Activated T-cell treated with anti-CD3 and anti-CD28 coated beads, Interleukin-2, amount 50 U/mL, for 72 hours (primary cell): ENCODE results near the gene PPM1L. TPM values are rescaled to one million over a fixed set of nuclear protein-coding genes. Genes with fewer than 3 reads are reported as not detected.
A peak's percentile ranks its signal among the peaks of the same experiment; 100 is the strongest.

Experiments used
- ATAC-seq, 2 donors: fragments of 150-1000 bp; cut with Tn5 transposase; replicated peaks in 1 of 2; 2 replicates each; pipeline ENCODE4 v1.10.0; 2021; ENCODE audit warnings: moderate library complexity in 2 of 2, mild to moderate bottlenecking in 1 of 2
- DNase-seq, 2 donors: peaks; one replicate each; pipeline ENCODE4 v3.0.0; 2021 to 2022; ENCODE audit warnings: mixed read lengths in 1 of 2
- H3K27ac Mint-ChIP-seq: one replicate; pipeline ENCODE4 v1.8.0; 2022; ENCODE audit warnings: mild to moderate bottlenecking, moderate library complexity, mixed read lengths
- H3K27me3 Mint-ChIP-seq: one replicate; pipeline ENCODE4 v1.8.0; 2022; ENCODE audit warnings: low read depth, mixed read lengths
- H3K36me3 Mint-ChIP-seq, 2 donors: one replicate each; pipeline ENCODE4 v1.8.0; 2022; ENCODE audit warnings: mixed read lengths in 2 of 2, mild to moderate bottlenecking in 1 of 2; ENCODE audit not compliant: insufficient read depth in 2 of 2
- H3K4me1 Mint-ChIP-seq: one replicate; pipeline ENCODE4 v1.8.0; 2022; ENCODE audit warnings: low read depth, mixed read lengths
- H3K4me3 Mint-ChIP-seq, 2 donors: one replicate each; pipeline ENCODE4 v1.8.0; 2022; ENCODE audit warnings: mild to moderate bottlenecking in 2 of 2, mixed read lengths in 2 of 2, moderate library complexity in 2 of 2
- H3K9me3 Mint-ChIP-seq, 2 donors: one replicate each; pipeline ENCODE4 v1.8.0; 2022; ENCODE audit warnings: mixed read lengths in 2 of 2
- total RNA-seq, 2 donors: library from RNA; stranded (reverse); gene quantifications; one replicate each; pipeline ENCODE4 v1.2.3, GENCODE V29; 2022

Gene PPM1L
- total RNA-seq, 2 donors from 2014 or later: 6.4 to 7.8 TPM

- H3K4me3 Mint-ChIP-seq: no peak overlapping the region
- no peak for DNase-seq
- no peaks in the 10 kb centered on the region for H3K9me3 Mint-ChIP-seq
- no peak for ATAC-seq
- H3K4me1 Mint-ChIP-seq: peaks cover 6% of the 10 kb centered on the region
- H3K27me3 Mint-ChIP-seq: no peaks in the 10 kb centered on the region
- no peak overlapping the region for H3K27ac Mint-ChIP-seq
- H3K36me3 Mint-ChIP-seq: no peaks in the 10 kb centered on the region
Measured at GRCh38 chr3:160943996-160944395, 188.0 kb downstream of the PPM1L start.

GRCh38 chr3:160945336-160945735 lies 189.3 kb downstream of the PPM1L start:
- peaks cover 18% of the 10 kb centered on the region for H3K4me1 Mint-ChIP-seq
- no peak overlapping the region for H3K4me3 Mint-ChIP-seq
- H3K9me3 Mint-ChIP-seq: no peaks in the 10 kb centered on the region
- ATAC-seq (no peak), DNase-seq (no peak)
- H3K27ac Mint-ChIP-seq: no peak overlapping the region
- no peaks in the 10 kb centered on the region for H3K36me3 Mint-ChIP-seq
- peaks cover 8% of the 10 kb centered on the region for H3K27me3 Mint-ChIP-seq

GRCh38 chr3:160948273-160948672 lies 192.2 kb downstream of the PPM1L start:
- H3K4me3 Mint-ChIP-seq: no peak overlapping the region
- DNase-seq (no peak), ATAC-seq (no peak)
- H3K4me1 Mint-ChIP-seq: peaks cover 12% of the 10 kb centered on the region
- H3K9me3 Mint-ChIP-seq: no peaks in the 10 kb centered on the region
- H3K27me3 Mint-ChIP-seq: peaks cover 26% of the 10 kb centered on the region
- H3K36me3 Mint-ChIP-seq: no peaks in the 10 kb centered on the region
- H3K27ac Mint-ChIP-seq: no peak overlapping the region

GRCh38 chr3:160949460-160949859 lies 193.4 kb downstream of the PPM1L start:
- Mint-ChIP-seq H3K27ac (no peak overlapping the region), H3K4me1 (peaks cover 12% of the 10 kb centered on the region), H3K9me3 (no peaks in the 10 kb centered on the region), H3K4me3 (no peak overlapping the region), H3K36me3 (no peaks in the 10 kb centered on the region), H3K27me3 (peaks cover 26% of the 10 kb centered on the region)
- DNase-seq (no peak), ATAC-seq (peak; percentile 32 to 73)

- Mint-ChIP-seq H3K27ac (no peak overlapping the region), H3K4me3 (no peak overlapping the region), H3K9me3 (no peaks in the 10 kb centered on the region), H3K27me3 (peaks cover 26% of the 10 kb centered on the region), H3K4me1 (peaks cover 12% of the 10 kb centered on the region), H3K36me3 (no peaks in the 10 kb centered on the region)
- DNase-seq: no peak
- no peak for ATAC-seq
Measured at GRCh38 chr3:160950542-160950941, 194.5 kb downstream of the PPM1L start.

GRCh38 chr3:160950954-160951353 lies 194.9 kb downstream of the PPM1L start:
- H3K4me3 Mint-ChIP-seq: no peak overlapping the region
- DNase-seq: no peak
- H3K27ac Mint-ChIP-seq: no peak overlapping the region
- H3K27me3 Mint-ChIP-seq: peaks cover 26% of the 10 kb centered on the region
- H3K4me1 Mint-ChIP-seq: peaks cover 12% of the 10 kb centered on the region
- no peaks in the 10 kb centered on the region for H3K36me3 Mint-ChIP-seq
- ATAC-seq: no peak
- no peaks in the 10 kb centered on the region for H3K9me3 Mint-ChIP-seq

- H3K4me3 Mint-ChIP-seq: no peak overlapping the region
- DNase-seq: no peak
Measured at GRCh38 chr3:160951642-160952487, 195.8 kb downstream of the PPM1L start.

GRCh38 chr3:160953686-160954085 lies 197.7 kb downstream of the PPM1L start:
- peaks cover 34% of the 10 kb centered on the region for H3K27me3 Mint-ChIP-seq
- no peaks in the 10 kb centered on the region for H3K9me3 Mint-ChIP-seq
- H3K36me3 Mint-ChIP-seq: no peaks in the 10 kb centered on the region
- H3K27ac Mint-ChIP-seq: no peak overlapping the region
- DNase-seq: no peak
- no peak for ATAC-seq
- peaks cover 12% of the 10 kb centered on the region for H3K4me1 Mint-ChIP-seq
- H3K4me3 Mint-ChIP-seq: no peak overlapping the region

More at GRCh38 chr3:160951642-160952487, 195.8 kb downstream of the PPM1L start:
- no peak for ATAC-seq
- Mint-ChIP-seq H3K9me3 (no peaks in the 10 kb centered on the region), H3K27me3 (peaks cover 34% of the 10 kb centered on the region), H3K27ac (no peak overlapping the region), H3K4me1 (peaks cover 12% of the 10 kb centered on the region), H3K36me3 (no peaks in the 10 kb centered on the region)

- DNase-seq (no peak), ATAC-seq (peak; percentile 36 to 46)
- H3K27me3 Mint-ChIP-seq: peaks cover 17% of the 10 kb centered on the region
- H3K9me3 Mint-ChIP-seq: no peaks in the 10 kb centered on the region
- no peak overlapping the region for H3K4me3 Mint-ChIP-seq
- H3K36me3 Mint-ChIP-seq: no peaks in the 10 kb centered on the region
- no peaks in the 10 kb centered on the region for H3K4me1 Mint-ChIP-seq
- no peak overlapping the region for H3K27ac Mint-ChIP-seq
Measured at GRCh38 chr3:160956785-160957184, 200.8 kb downstream of the PPM1L start.

- H3K36me3 Mint-ChIP-seq: no peaks in the 10 kb centered on the region
- peaks cover 8% of the 10 kb centered on the region for H3K27me3 Mint-ChIP-seq
- no peak for ATAC-seq
- no peaks in the 10 kb centered on the region for H3K4me1 Mint-ChIP-seq
- no peak overlapping the region for H3K27ac Mint-ChIP-seq
- no peak overlapping the region for H3K4me3 Mint-ChIP-seq
- DNase-seq: no peak
- no peaks in the 10 kb centered on the region for H3K9me3 Mint-ChIP-seq
Measured at GRCh38 chr3:160960568-160960967, 204.5 kb downstream of the PPM1L start.

- DNase-seq (no peak), ATAC-seq (no peak)
- Mint-ChIP-seq H3K4me1 (no peaks in the 10 kb centered on the region), H3K27ac (no peak overlapping the region), H3K36me3 (peaks cover 0 to 2% of the 10 kb centered on the region in 2 donors), H3K4me3 (no peak overlapping the region), H3K27me3 (no peaks in the 10 kb centered on the region), H3K9me3 (peaks cover 2% of the 10 kb centered on the region in 2 donors)
Measured at GRCh38 chr3:160963949-160964348, 207.9 kb downstream of the PPM1L start.

- Mint-ChIP-seq H3K4me3 (no peak overlapping the region), H3K27ac (no peak overlapping the region), H3K27me3 (no peaks in the 10 kb centered on the region), H3K4me1 (peaks cover 4% of the 10 kb centered on the region), H3K36me3 (peaks cover 1 to 2% of the 10 kb centered on the region in 2 donors), H3K9me3 (peaks cover 2% of the 10 kb centered on the region in 2 donors)
- ATAC-seq: no peak
- DNase-seq: no peak
Measured at GRCh38 chr3:160968761-160969160, 212.7 kb downstream of the PPM1L start.

- Mint-ChIP-seq H3K9me3 (no peaks in the 10 kb centered on the region), H3K27me3 (peaks cover 6% of the 10 kb centered on the region), H3K4me3 (no peak overlapping the region), H3K36me3 (peaks cover 0 to 1% of the 10 kb centered on the region in 2 donors), H3K4me1 (peaks cover 4% of the 10 kb centered on the region), H3K27ac (no peak overlapping the region)
- ATAC-seq (no peak), DNase-seq (no peak)
Measured at GRCh38 chr3:160973067-160973809, 217.2 kb downstream of the PPM1L start.
